HG02798 (cell line): ENCODE measurements around the gene RAPGEF2.
"Not testable (repeated sequence)": the region's sequence is repeated elsewhere in the genome, so short reads cannot be mapped to it uniquely, and the experiment has no call there.

Source experiments
- ATAC-seq: cut with Tn5 transposase; IDR thresholded peaks from one replicate; pipeline ENCODE4 v1.9.1; 2021; ENCODE audit warnings: mild to moderate bottlenecking; ENCODE audit not compliant: unreplicated experiment, poor library complexity

The RAPGEF2 gene

GRCh38 chr4:159102622-159103383 lies at the start of gene RAPGEF2:
Gene RAPGEF2, plus strand, starts transcription at chr4:159103079. Its CDS starts 1,084 bp downstream, at chr4:159104163.
- peak; percentile 87 for ATAC-seq

- peak; percentile 23 for ATAC-seq
These were observed 47.0 kb upstream of the RAPGEF2 start for GRCh38 chr4:159055833-159056232.

DNA sequence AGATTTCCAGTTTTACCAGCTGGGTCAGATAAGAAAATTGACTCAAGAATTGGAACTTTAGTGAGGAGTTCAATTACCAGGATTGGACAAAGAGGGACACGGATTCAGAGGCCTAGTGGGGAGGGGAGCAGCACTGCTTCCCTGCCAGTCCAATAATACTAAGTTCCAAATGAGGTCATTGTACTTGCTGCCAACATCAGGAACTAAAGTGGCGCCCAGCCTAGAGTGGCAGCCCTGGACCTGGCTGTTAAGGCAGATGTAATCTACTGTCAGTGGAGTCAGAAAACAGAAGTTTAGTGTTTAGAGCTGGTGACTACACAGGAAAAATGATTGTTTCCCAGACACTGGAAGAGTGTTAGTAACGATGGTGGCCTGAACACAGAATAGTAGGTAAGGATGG lies 42.7 kb upstream of the RAPGEF2 start:
- ATAC-seq, result no peak

- ATAC-seq, result no peak
These were observed 40.5 kb upstream of the RAPGEF2 start for GRCh38 chr4:159062381-159062780.

GRCh38 chr4:159065513-159066240 lies 37.2 kb upstream of the RAPGEF2 start:
- no peak for ATAC-seq

DNA sequence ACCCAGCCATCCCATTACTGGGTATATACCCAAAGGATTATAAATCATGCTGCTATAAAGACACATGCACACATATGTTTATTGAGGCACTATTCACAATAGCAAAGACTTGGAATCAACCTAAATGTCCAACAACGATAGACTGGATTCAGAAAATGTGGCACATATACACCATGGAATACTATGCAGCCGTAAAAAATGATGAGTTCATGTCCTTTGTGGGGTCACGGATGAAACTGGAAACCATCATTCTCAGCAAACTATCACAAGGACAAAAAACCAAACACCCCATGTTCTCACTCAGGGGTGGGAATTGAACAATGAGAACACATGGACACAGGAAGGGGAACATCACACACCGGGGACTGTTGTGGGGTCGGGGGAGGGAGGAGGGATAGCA lies 34.7 kb upstream of the RAPGEF2 start:
- not testable (repeated sequence) for ATAC-seq

DNA sequence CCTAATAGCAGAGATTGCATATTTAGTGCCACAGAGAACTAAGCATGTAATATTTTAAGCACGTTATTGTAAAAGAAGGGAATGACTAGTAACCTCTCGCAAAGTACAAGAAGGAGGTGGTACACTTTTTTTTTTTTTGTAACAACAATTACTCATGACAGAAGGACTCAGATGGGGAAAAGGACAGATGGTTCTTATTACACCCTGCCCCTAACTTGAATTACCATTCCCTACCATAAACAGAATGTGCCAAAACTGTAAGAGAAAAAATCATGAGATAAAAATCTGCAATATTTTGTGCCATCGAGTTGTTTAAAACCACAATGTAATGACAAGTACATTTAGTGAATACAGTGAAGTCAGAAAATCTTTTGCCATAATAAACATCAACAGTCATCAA lies 33.0 kb upstream of the RAPGEF2 start:
- no peak for ATAC-seq

DNA sequence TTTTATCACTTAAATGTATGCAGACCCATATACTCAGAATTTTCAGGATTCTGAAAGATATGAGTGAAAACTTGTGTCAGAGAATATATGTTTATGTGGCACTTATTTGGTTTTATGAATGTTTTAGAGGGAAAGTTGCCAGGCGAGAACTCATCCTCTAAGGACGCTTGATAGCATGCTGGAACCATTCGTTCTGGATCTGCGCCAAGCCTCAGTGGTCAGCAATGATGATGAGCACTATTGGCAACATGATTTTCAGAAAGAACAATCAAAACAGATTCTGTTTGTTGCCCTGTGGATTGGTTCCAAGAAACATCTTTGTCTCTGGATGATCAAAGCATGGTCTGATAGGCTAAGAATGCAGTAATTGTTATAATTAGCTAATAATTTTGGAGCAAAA lies 32.1 kb upstream of the RAPGEF2 start:
- ATAC-seq, result no peak

DNA sequence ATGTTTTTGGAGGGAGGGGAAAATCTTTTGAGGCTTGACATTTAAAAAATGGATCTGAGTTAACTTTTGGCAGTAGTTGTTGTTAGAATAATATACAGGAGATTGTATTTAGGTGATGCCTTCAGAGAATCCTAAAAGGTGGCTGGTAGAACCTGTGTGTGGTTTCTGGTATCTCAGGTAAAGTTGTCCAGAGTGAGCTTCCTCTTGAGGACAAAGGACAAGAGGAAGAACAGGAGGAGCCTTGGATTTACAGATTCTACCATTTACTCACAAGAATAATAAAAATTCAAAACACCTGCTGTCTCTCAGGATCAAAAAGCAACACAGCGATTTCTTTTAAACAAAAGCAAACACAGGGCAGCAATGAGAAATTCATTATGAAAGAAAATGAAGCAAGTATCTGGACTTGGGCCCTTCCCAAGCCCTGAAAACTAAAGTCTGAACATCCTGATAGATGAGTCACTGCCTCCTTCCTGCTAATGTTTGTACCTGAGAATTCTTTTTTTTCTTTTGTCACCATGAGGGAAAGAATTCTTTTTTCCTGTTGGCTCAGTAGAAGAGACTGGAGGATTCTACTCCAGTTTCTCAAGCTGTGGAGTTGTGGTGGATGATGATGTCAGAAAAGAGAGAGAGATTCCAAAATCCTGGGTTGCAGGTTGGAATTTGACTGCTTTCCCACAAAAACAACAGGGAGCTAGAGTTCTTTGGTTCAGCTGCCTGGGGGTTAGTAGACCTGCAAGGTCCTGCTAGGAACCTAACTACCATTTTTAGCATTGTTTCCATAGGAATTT lies 31.5 kb upstream of the RAPGEF2 start:
- ATAC-seq, result no peak

- no peak for ATAC-seq
These were observed 30.7 kb upstream of the RAPGEF2 start for GRCh38 chr4:159071969-159072765.

- ATAC-seq, result no peak
These were observed 27.3 kb upstream of the RAPGEF2 start for GRCh38 chr4:159075531-159075932.

DNA sequence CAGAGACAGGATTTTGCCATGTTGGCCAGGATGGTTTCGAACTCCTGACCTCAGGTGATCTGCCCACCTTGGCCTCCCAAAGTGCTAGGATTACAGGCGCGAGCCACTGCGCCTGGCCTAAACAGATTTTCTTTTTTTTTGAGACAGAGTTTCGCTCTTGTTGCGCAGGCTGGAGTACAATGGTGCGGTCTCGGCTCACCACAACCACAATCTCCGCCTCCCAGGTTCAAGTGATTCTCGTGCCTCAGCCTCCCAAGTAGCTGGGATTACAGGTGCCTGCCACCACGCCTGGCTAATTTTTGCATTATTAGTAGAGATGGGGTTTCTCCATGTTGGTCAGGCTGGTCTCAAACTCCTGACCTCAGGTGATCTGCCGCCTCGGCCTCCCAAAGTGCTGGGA lies 25.9 kb upstream of the RAPGEF2 start:
- ATAC-seq, result not testable (repeated sequence)

- ATAC-seq, result peak; percentile 96
These were observed 25.0 kb upstream of the RAPGEF2 start for GRCh38 chr4:159077702-159078495.

DNA sequence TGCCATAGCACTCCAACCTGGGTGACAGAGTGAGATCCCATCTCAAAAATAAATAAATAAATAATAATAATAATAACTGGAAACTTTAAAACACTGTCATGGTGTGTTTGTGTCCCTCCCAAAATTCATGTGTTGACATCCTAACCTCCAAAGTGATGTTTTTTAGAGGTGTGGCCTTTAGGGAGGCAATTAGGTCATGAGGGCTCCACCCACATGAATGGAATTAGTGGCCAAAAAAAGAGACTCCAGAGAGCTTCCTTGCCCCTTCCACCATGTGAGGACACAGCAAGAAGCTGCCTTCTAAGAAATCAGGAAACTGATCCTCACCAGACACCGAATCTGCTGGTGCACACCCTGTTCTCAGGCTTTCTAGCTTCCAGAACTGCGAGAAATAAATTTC lies 23.8 kb upstream of the RAPGEF2 start:
- no peak for ATAC-seq

GRCh38 chr4:159086606-159087005 lies 16.3 kb upstream of the RAPGEF2 start:
- ATAC-seq, result no peak

DNA sequence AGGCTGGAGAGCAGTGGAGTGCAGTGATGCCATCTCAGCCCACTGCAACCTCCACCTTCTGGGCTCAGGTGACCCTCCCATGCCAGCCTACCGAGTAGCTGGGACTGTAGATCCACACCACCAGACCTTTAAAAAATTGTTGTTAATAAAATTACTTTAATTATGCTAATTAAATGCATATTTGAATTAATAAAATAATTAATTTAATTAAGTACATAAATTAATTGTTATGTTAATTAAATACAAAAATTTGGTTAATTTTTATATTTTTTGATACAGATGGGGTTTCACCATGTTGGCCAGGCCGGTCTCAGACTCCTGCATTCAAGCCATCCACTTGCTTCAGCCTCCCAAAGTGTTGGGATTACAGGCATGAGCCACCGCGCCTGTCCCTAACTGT lies 12.6 kb upstream of the RAPGEF2 start:
- ATAC-seq, result no peak

- not testable (repeated sequence) for ATAC-seq
These were observed 8.7 kb upstream of the RAPGEF2 start for GRCh38 chr4:159094156-159094555.

DNA sequence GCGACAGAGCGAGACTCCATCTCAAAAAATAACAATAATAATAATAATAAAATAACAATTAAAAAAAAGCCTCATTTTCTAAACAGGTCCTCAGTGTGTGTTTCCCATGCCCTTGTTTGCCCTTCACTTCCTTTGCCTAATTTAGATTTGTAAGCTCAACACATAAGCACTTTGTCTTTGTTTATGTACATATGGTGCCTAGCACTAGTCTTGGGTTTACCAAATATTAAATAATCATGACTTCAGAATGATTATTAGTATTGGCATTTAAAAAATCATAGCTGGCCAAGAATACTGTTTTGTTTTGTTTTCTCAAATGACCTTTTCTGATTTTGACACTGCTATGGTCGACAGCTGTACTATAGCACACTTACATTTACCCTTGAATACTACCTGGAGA lies 6.4 kb upstream of the RAPGEF2 start:
- no peak for ATAC-seq

- ATAC-seq, result no peak
These were observed 5.7 kb upstream of the RAPGEF2 start for GRCh38 chr4:159097144-159097543.
